ENCODE results near the gene DLK2. TPM values are rescaled to one million over a fixed set of nuclear protein-coding genes. Genes with fewer than 3 reads are reported as not detected.

The DLK2 gene
- total and polyA plus RNA-seq, 2 of the 13 experiments (the other 11 are each of a cell fraction or from before 2014, with no cell fraction given), result 1.2 to 3.8 TPM

- TF ChIP-seq ZNF280D (CRISPR knock-in tag; IDR thresholded peaks at IDR 0.05) (no peak; the same call in 1 of the 2 replicates), ZNF629 (CRISPR knock-in tag; conservative IDR thresholded peaks at IDR 0.05) (0 out of 2 replicates have a peak, but pooled peaks have one; percentile 10), MAFK (conservative IDR thresholded peaks at IDR 0.05 in 1 of 2, IDR thresholded peaks at IDR 0.05 in 1 of 2; ENCODE audit: low read length in 2 of 2) (no peak), REL (CRISPR knock-in tag; conservative IDR thresholded peaks at IDR 0.05) (no peak), SMARCE1 (IDR thresholded peaks at IDR 0.05; ENCODE audit: borderline replicate concordance) (no peak), ZBTB3 (CRISPR knock-in tag; IDR thresholded peaks at IDR 0.05; ENCODE audit: borderline replicate concordance, low read depth) (no peak), ZNF281 (CRISPR knock-in tag; IDR thresholded peaks at IDR 0.05; ENCODE audit: borderline replicate concordance) (peak; percentile 49; the same call in 1 of the 2 replicates), ZBTB7A (CRISPR knock-in tag; IDR thresholded peaks at IDR 0.05) (no peak), SIX1 (CRISPR knock-in tag; IDR thresholded peaks at IDR 0.05; ENCODE audit: borderline replicate concordance) (peak; percentile 78; the same call in 1 of the 2 replicates), BRCA1 (CRISPR knock-in tag; IDR thresholded peaks at IDR 0.05) (no peak), ZNF354B (CRISPR knock-in tag; IDR thresholded peaks at IDR 0.05) (no peak)
- TF ChIP-seq, protein P1, sequence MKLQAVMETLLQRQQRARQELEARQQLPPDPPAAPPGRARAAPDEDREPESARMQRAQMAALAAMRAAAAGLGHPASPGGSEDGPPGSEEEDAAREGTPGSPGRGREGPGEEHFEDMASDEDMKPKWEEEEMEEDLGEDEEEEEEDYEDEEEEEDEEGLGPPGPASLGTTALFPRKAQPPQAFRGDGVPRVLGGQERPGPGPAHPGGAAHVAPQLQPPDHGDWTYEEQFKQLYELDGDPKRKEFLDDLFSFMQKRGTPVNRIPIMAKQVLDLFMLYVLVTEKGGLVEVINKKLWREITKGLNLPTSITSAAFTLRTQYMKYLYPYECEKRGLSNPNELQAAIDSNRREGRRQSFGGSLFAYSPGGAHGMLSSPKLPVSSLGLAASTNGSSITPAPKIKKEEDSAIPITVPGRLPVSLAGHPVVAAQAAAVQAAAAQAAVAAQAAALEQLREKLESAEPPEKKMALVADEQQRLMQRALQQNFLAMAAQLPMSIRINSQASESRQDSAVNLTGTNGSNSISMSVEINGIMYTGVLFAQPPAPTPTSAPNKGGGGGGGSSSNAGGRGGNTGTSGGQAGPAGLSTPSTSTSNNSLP (IDR thresholded peaks at IDR 0.05; ENCODE audit: low read depth, low read length), result no peak
- TF ChIP-seq, protein P2, sequence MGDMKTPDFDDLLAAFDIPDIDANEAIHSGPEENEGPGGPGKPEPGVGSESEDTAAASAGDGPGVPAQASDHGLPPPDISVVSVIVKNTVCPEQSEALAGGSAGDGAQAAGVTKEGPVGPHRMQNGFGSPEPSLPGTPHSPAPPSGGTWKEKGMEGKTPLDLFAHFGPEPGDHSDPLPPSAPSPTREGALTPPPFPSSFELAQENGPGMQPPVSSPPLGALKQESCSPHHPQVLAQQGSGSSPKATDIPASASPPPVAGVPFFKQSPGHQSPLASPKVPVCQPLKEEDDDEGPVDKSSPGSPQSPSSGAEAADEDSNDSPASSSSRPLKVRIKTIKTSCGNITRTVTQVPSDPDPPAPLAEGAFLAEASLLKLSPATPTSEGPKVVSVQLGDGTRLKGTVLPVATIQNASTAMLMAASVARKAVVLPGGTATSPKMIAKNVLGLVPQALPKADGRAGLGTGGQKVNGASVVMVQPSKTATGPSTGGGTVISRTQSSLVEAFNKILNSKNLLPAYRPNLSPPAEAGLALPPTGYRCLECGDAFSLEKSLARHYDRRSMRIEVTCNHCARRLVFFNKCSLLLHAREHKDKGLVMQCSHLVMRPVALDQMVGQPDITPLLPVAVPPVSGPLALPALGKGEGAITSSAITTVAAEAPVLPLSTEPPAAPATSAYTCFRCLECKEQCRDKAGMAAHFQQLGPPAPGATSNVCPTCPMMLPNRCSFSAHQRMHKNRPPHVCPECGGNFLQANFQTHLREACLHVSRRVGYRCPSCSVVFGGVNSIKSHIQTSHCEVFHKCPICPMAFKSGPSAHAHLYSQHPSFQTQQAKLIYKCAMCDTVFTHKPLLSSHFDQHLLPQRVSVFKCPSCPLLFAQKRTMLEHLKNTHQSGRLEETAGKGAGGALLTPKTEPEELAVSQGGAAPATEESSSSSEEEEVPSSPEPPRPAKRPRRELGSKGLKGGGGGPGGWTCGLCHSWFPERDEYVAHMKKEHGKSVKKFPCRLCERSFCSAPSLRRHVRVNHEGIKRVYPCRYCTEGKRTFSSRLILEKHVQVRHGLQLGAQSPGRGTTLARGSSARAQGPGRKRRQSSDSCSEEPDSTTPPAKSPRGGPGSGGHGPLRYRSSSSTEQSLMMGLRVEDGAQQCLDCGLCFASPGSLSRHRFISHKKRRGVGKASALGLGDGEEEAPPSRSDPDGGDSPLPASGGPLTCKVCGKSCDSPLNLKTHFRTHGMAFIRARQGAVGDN (CRISPR knock-in tag; IDR thresholded peaks at IDR 0.05), result no peak
- TF ChIP-seq, protein P3, sequence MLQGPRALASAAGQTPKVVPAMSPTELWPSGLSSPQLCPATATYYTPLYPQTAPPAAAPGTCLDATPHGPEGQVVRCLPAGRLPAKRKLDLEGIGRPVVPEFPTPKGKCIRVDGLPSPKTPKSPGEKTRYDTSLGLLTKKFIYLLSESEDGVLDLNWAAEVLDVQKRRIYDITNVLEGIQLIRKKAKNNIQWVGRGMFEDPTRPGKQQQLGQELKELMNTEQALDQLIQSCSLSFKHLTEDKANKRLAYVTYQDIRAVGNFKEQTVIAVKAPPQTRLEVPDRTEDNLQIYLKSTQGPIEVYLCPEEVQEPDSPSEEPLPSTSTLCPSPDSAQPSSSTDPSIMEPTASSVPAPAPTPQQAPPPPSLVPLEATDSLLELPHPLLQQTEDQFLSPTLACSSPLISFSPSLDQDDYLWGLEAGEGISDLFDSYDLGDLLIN (CRISPR knock-in tag; IDR thresholded peaks at IDR 0.05; ENCODE audit: borderline replicate concordance), result no peak
Measured at GRCh38 chr6:43436577-43437282, 18.6 kb downstream of the DLK2 start (continued).
